K562 (cell line): ENCODE results near the gene MOGAT2. TPM values are rescaled to one million over a fixed set of nuclear protein-coding genes. Genes with fewer than 3 reads are reported as not detected.

ENCODE experiments used
- ATAC-seq: fragments of 200-7000 bp; cut with Tn5 transposase; 3 replicates; pipeline ENCODE4 v1.9.1; 2020; ENCODE audit warnings: moderate library complexity
- BruUV-seq: library from RNA; stranded (reverse); fragments of 400-500 nt; replicated peaks from 2 replicates; lab custom pipeline; 2021; lab: Mats Ljungman, UMichigan
- CTCF ChIA-PET: fragments of 300-600 bp; formaldehyde crosslinking; extraction: SDS; loops from one replicate; lab custom pipeline; 2021; ENCODE audit warnings: low intra/inter-chr PET ratio; lab: Yijun Ruan, JAX
- POLR2A ChIA-PET: fragments of 300-600, 350-650 bp; sonication (Branson Sonifier 250); formaldehyde crosslinking; extraction: SDS; loops from one replicate; lab custom pipeline; 2021; ENCODE audit warnings: antibody characterized with exemption, inconsistent platforms; lab: Yijun Ruan, JAX
- DNase-seq, 4 experiments: peaks; one replicate each; pipeline versions ENCODE4 v3.0.0 to v3.0.0-alpha.2; 2011 to 2018; ENCODE audit warnings: low spot score in 3 of 4, mixed read lengths in 3 of 4; ENCODE audit errors: extremely low read depth in 1 of 4
- FAIRE-seq: peaks from 2 replicates; lab custom pipeline; 2011; peaks lifted over from hg19 to GRCh38; lab: Jason Lieb, UNC
- H2AFZ ChIP-seq: 2 replicates; pipeline ENCODE4 v1.6.0; 2011; ENCODE audit warnings: low read depth, low read length, control low read depth, inconsistent platforms
- H3K27ac ChIP-seq: fragments of 200-600 bp; 3 replicates; pipeline ENCODE4 v1.8.0; 2011; ENCODE audit warnings: low read depth, mild to moderate bottlenecking, control low read depth, inconsistent platforms, low read length, moderate library complexity, mixed read lengths; ENCODE audit errors: extremely low read depth
- H3K27me3 ChIP-seq, 2 experiments: fragments of 300-600 bp in 1 of 2; 2 replicates in 1 of 2; 3 replicates in 1 of 2; pipeline versions ENCODE4 v1.6.0 to v1.8.0; 2011; ENCODE audit warnings: inconsistent platforms in 2 of 2, low read length in 2 of 2, mild to moderate bottlenecking in 1 of 2, mixed read lengths in 1 of 2, moderate library complexity in 1 of 2; ENCODE audit not compliant: control insufficient read depth in 2 of 2, insufficient read depth in 2 of 2
- H3K36me3 ChIP-seq: fragments of 300-600 bp; 3 replicates; pipeline ENCODE4 v1.8.0; 2011; ENCODE audit warnings: mild to moderate bottlenecking, low read length, inconsistent platforms; ENCODE audit not compliant: control insufficient read depth, insufficient read depth
- H3K4me1 ChIP-seq, 2 experiments: fragments of 200-600 bp in 1 of 2; replicated peaks in 1 of 2; 2 replicates in 1 of 2; 3 replicates in 1 of 2; pipeline versions ENCODE4 v1.5.1 to v1.8.0; 2011; ENCODE audit warnings: inconsistent platforms in 2 of 2, low read length in 2 of 2, mild to moderate bottlenecking in 1 of 2, mixed read lengths in 1 of 2, moderate library complexity in 1 of 2; ENCODE audit not compliant: control insufficient read depth in 2 of 2, insufficient read depth in 2 of 2
- H3K4me2 ChIP-seq: 2 replicates; pipeline ENCODE4 v1.6.1; 2011; ENCODE audit warnings: low read length, control low read depth, inconsistent platforms, mixed read lengths; ENCODE audit not compliant: insufficient read depth
- H3K4me3 ChIP-seq: fragments of 200-600 bp; sonication (generic), shearing (Covaris generic); 2 replicates; pipeline ENCODE4 v1.5.1; 2016; ENCODE audit warnings: control low read depth, inconsistent platforms
- H3K79me2 ChIP-seq: fragments of 200-600 bp; 3 replicates; pipeline ENCODE4 v1.8.0; 2011; ENCODE audit warnings: low read length, inconsistent platforms; ENCODE audit not compliant: control insufficient read depth, insufficient read depth
- H3K9ac ChIP-seq, 2 experiments: 2 replicates each; pipeline versions ENCODE4 v1.6.0 to v1.6.1; 2011; ENCODE audit warnings: low read depth in 2 of 2, low read length in 2 of 2, control low read depth in 1 of 2, inconsistent platforms in 1 of 2, mild to moderate bottlenecking in 1 of 2, mixed read lengths in 1 of 2; ENCODE audit not compliant: insufficient read depth in 1 of 2
- H3K9me1 ChIP-seq: one replicate; pipeline ENCODE4 v1.6.0; 2011; ENCODE audit warnings: inconsistent platforms, mild to moderate bottlenecking, low read length, moderate library complexity; ENCODE audit not compliant: control insufficient read depth, insufficient read depth
- H3K9me3 ChIP-seq: replicated peaks from 2 replicates; pipeline ENCODE4 v1.5.1; 2011; ENCODE audit warnings: low read depth, low read length, inconsistent platforms; ENCODE audit not compliant: control insufficient read depth, insufficient read depth
- H4K20me1 ChIP-seq: replicated peaks from 2 replicates; pipeline ENCODE4 v1.6.1; 2011; ENCODE audit warnings: low read length, inconsistent platforms, mixed read lengths; ENCODE audit not compliant: control insufficient read depth, insufficient read depth
- CHD7 ChIP-seq: fragments of 200-600 bp; sonication (generic); IDR thresholded peaks from one replicate; pipeline ENCODE4 v1.6.1; 2012; ENCODE audit warnings: mild to moderate bottlenecking, low read depth, low read length, inconsistent platforms
- ESRRA ChIP-seq: fragments of 450-650 bp; IDR thresholded peaks from 2 replicates; pipeline ENCODE4 v1.6.1; 2014; ENCODE audit warnings: low read depth, mild to moderate bottlenecking, moderate library complexity, borderline replicate concordance
- WGBS: fragments of 100-300 bp; shearing (Covaris generic); methylation state at CpG from one replicate; pipeline ENCODE4 v1.1.6; 2016; ENCODE audit warnings: low coverage, mixed read lengths; ENCODE audit not compliant: insufficient coverage; ENCODE audit errors: missing lambda C conversion rate; 5-methylcytosine and 5-hydroxymethylcytosine counted together
- in situ Hi-C: fragments of 300-500 bp; cut with MboI; formaldehyde crosslinking; loops from 4 replicates; pipeline ENCODE4 v1.15.0; 2018; ENCODE audit warnings: inconsistent platforms, mixed read lengths
- intact Hi-C: fragments of 100-400 bp; cut with micrococcal nuclease; formaldehyde crosslinking; loops from 2 replicates; pipeline ENCODE4 v1.14.2; 2022
- polyA plus RNA-seq, 8 experiments: library from polyadenylated mRNA; depleted of rRNA in 4 of 8; stranded (reverse) in 5 of 8; unstranded in 3 of 8; fragments of >200 nt; fragmentation: Nextera tagmentation in 2 of 8; fragmentation: Illumina TruSeq in 1 of 8; extraction: Ambion mirVana in 2 of 8; extraction: Trizol in 1 of 8; gene quantifications; 2 replicates each; pipeline versions ENCODE4 v1.2.1 to v1.2.3, GENCODE V29; 2011 to 2014; ENCODE audit warnings: inconsistent platforms in 1 of 8, missing spikeins in 1 of 8
- total RNA-seq, 7 experiments: library from RNA; depleted of rRNA in 6 of 7; stranded (reverse); fragments of >200 nt in 6 of 7; fragmentation: Illumina TruSeq in 2 of 7; extraction: Trizol in 2 of 7; gene quantifications; 2 replicates each; pipeline versions ENCODE4 v1.2.1 to v1.2.3, GENCODE V29; 2011 to 2021; ENCODE audit warnings: low replicate concordance in 1 of 7

The MOGAT2 gene
- total and polyA plus RNA-seq, 9 of the 15 experiments (the other 6 are each of a cell fraction or from before 2014, with no cell fraction given) = 0.09 TPM; not detected in 7

DNA sequence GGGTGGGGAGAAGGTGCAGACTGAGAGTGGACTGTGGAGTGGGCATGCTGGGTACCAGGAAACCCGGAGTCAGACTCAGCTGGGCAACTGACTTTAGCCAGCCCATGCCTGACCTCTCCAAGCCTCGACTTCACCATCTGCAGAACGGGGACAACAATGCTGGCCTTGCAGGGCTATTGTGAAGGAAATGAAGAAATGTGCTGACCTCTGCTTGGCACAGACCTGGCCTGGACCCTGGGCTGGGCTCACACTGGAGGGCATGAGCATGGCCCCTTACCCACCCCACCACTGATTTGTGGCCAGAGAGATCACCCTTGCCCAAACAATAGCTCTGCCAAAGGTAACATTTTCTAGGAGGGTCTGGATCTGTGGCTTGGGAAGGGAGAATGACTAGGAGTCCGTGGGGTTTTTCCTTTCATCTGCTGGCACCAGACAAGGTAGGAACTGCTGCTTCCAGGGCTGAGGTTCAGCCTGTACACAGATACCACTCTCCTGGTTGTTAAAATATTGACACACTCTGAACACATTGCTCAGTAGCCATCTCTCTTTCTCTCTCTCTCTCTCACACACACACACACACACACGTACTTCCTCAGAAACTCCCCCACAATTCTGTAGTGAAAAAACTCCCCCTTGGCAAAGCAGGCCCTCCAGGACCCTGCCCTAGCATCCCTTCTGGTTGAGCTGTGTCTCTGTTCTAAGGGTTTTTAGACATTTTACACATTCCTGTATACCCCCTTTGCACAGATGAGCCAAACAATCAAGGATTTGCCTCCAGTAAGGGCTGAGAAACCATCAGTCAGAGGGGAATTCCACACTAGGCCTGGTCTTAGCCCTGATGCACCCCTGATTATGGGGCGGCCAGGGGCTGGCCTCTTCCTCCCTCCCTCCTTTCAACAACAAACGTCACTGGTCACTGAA lies 1.0 kb downstream of the MOGAT2 start:
- H2AFZ ChIP-seq = no peak overlapping the region
- POLR2A ChIA-PET = interaction anchor here (0.5 to 0.6 kb wide), 2 partner anchors 61 to 460 kb away, joined by 3 to 4 read pairs; no protein-coding TSS in a partner anchor
- H3K4me1 ChIP-seq = peaks cover 6 to 10% of the 10 kb centered on the region in 2 experiments; a peak in 3 of 5 replicates
- H3K27me3 ChIP-seq = peaks cover 0 to 11% of the 10 kb centered on the region in 2 experiments; a peak in 2 of 5 replicates
- DNase-seq = no peak
- BruUV-seq = no TSS peak
- no peak overlapping the region for H3K27ac ChIP-seq
- H3K79me2 ChIP-seq = no peaks in the 10 kb centered on the region
- intact Hi-C loops = no loop called here
- CTCF ChIA-PET = no interaction called here
- in situ Hi-C loops = no loop called here
- H3K9me3 ChIP-seq = no peaks in the 10 kb centered on the region
- no peak overlapping the region for H3K4me2 ChIP-seq
- ATAC-seq = no peak
- no peaks in the 10 kb centered on the region for H3K9me1 ChIP-seq
- no peak overlapping the region for H3K9ac ChIP-seq
- WGBS = 4% methylated on average over 7 of the region's 7 CpGs
- H3K36me3 ChIP-seq = no peaks in the 10 kb centered on the region
- H4K20me1 ChIP-seq = no peaks in the 10 kb centered on the region
- TF ChIP-seq CHD7 (no peak), ESRRA (peak; percentile 48; the same call in 1 of the 2 replicates)
- no peak overlapping the region for H3K4me3 ChIP-seq
- FAIRE-seq = no peak
